Activated CD4-positive, alpha-beta memory T cell treated with anti-CD3 and anti-CD28 coated beads, Interleukin-2, amount 10 ng/mL, durations not matched to agents 7 days and 5 days (primary cell): ENCODE data around the gene PJVK. TPM values are rescaled to one million over a fixed set of nuclear protein-coding genes. Genes with fewer than 3 reads are reported as not detected.
"Not testable (repeated sequence)": the region's sequence is repeated elsewhere in the genome, so short reads cannot be mapped to it uniquely, and the experiment has no call there.

Experiments used
- CTCF ChIA-PET: fragments of 350-600 bp; sonication (Branson Sonifier 250); formaldehyde crosslinking; loops from one replicate; lab custom pipeline; 2021; ENCODE audit warnings: antibody characterized with exemption, inconsistent platforms; lab: Charles Lee
- POLR2A ChIA-PET: fragments of 350-600 bp; sonication (Branson Sonifier 250); formaldehyde crosslinking; loops from one replicate; lab custom pipeline; 2021; ENCODE audit warnings: antibody characterized with exemption; lab: Charles Lee
- DNase-seq: peaks from one replicate; pipeline ENCODE4 v3.0.0-alpha.2; 2020
- H3K27ac Mint-ChIP-seq: one replicate; pipeline ENCODE4 v1.8.0; 2021; ENCODE audit warnings: mild to moderate bottlenecking, mixed read lengths
- H3K27me3 Mint-ChIP-seq: one replicate; pipeline ENCODE4 v1.8.0; 2021; ENCODE audit warnings: mixed read lengths
- H3K36me3 Mint-ChIP-seq: one replicate; pipeline ENCODE4 v1.8.0; 2021; ENCODE audit warnings: low read depth, mixed read lengths
- H3K4me1 Mint-ChIP-seq: one replicate; pipeline ENCODE4 v1.8.0; 2021; ENCODE audit warnings: mixed read lengths
- H3K4me3 Mint-ChIP-seq: one replicate; pipeline ENCODE4 v1.8.0; 2021; ENCODE audit warnings: mild to moderate bottlenecking, mixed read lengths
- H3K9me3 Mint-ChIP-seq: one replicate; pipeline ENCODE4 v1.8.0; 2021; ENCODE audit warnings: mixed read lengths
- total RNA-seq, 2 experiments: library from RNA; stranded (reverse); gene quantifications; one replicate each; pipeline ENCODE4 v1.2.3, GENCODE V29; 2021

Gene PJVK
- total RNA-seq, 2 experiments from 2014 or later = 0.91 to 1.1 TPM

- H3K4me1 Mint-ChIP-seq = peaks cover 50% of the 10 kb centered on the region
- POLR2A ChIA-PET = interaction anchor here (1.6 to 1.7 kb wide), 2 partner anchors 11 to 21 kb away, joined by 3 to 4 read pairs; no protein-coding TSS in a partner anchor
- H3K27ac Mint-ChIP-seq = no peak overlapping the region
- CTCF ChIA-PET = interaction anchor here (0.6 to 10.1 kb wide), 4 partner anchors 10 to 33 kb away, joined by 3 to 342 read pairs (median 7); partner anchors contain the start of genes PJVK and PRKRA
- no peak for DNase-seq
- no peaks in the 10 kb centered on the region for H3K27me3 Mint-ChIP-seq
- no peak overlapping the region for H3K4me3 Mint-ChIP-seq
- H3K36me3 Mint-ChIP-seq = peaks cover 44% of the 10 kb centered on the region
- no peaks in the 10 kb centered on the region for H3K9me3 Mint-ChIP-seq
Measured at GRCh38 chr2:178417916-178418315, 33.3 kb upstream of the PJVK start.

- Mint-ChIP-seq H3K4me3 (no peak overlapping the region), H3K27me3 (no peaks in the 10 kb centered on the region), H3K9me3 (no peaks in the 10 kb centered on the region), H3K27ac (no peak overlapping the region), H3K4me1 (peaks cover 45% of the 10 kb centered on the region), H3K36me3 (peaks cover 46% of the 10 kb centered on the region)
- CTCF ChIA-PET = interaction anchor here (0.6 to 10.1 kb wide), 10 partner anchors 10 to 306 kb away, joined by 3 to 342 read pairs (median 6); partner anchors contain the start of genes PJVK, PRKRA and RBM45
- POLR2A ChIA-PET = interaction anchor here (1.4 to 1.6 kb wide), 2 partner anchors 11 to 33 kb away, joined by 3 to 6 read pairs; partner anchors contain the start of genes PJVK and PRKRA
- no peak for DNase-seq
Measured at GRCh38 chr2:178418426-178418825, 32.8 kb upstream of the PJVK start.

- Mint-ChIP-seq H3K27ac (no peak overlapping the region), H3K36me3 (peaks cover 52% of the 10 kb centered on the region), H3K27me3 (no peaks in the 10 kb centered on the region), H3K4me1 (peaks cover 45% of the 10 kb centered on the region), H3K9me3 (no peaks in the 10 kb centered on the region), H3K4me3 (no peak overlapping the region)
- DNase-seq = no peak
- ChIA-PET CTCF (interaction anchor here (1.0 to 10.1 kb wide), 10 partner anchors 9 to 309 kb away, joined by 3 to 342 read pairs (median 6); partner anchors contain the start of genes PJVK, PRKRA and RBM45), POLR2A (interaction anchor here (1.4 to 1.6 kb wide), 2 partner anchors 10 to 32 kb away, joined by 3 to 6 read pairs; partner anchors contain the start of genes PJVK and PRKRA)
Measured at GRCh38 chr2:178419123-178419522, 32.1 kb upstream of the PJVK start.

- ChIA-PET POLR2A (no interaction called here), CTCF (interaction anchor here (2.4 to 10.1 kb wide), 3 partner anchors 20 to 115 kb away, joined by 8 to 342 read pairs (median 16); partner anchors contain the start of genes PJVK and PRKRA)
- peaks cover 38% of the 10 kb centered on the region for H3K4me1 Mint-ChIP-seq
- peaks cover 2% of the 10 kb centered on the region for H3K9me3 Mint-ChIP-seq
- no peak for DNase-seq
- peaks cover 63% of the 10 kb centered on the region for H3K36me3 Mint-ChIP-seq
- H3K4me3 Mint-ChIP-seq = no peak overlapping the region
- no peaks in the 10 kb centered on the region for H3K27me3 Mint-ChIP-seq
- no peak overlapping the region for H3K27ac Mint-ChIP-seq
Measured at GRCh38 chr2:178420463-178420999, 30.6 kb upstream of the PJVK start.

GRCh38 chr2:178422097-178422496 lies 29.1 kb upstream of the PJVK start:
- no peak for DNase-seq
- no peaks in the 10 kb centered on the region for H3K27me3 Mint-ChIP-seq
- H3K27ac Mint-ChIP-seq = no peak overlapping the region
- peaks cover 7% of the 10 kb centered on the region for H3K9me3 Mint-ChIP-seq
- ChIA-PET POLR2A (no interaction called here), CTCF (no interaction called here)
- H3K4me3 Mint-ChIP-seq = no peak overlapping the region
- peaks cover 70% of the 10 kb centered on the region for H3K36me3 Mint-ChIP-seq
- H3K4me1 Mint-ChIP-seq = peaks cover 23% of the 10 kb centered on the region

GRCh38 chr2:178423746-178424145 lies 27.4 kb upstream of the PJVK start:
- not testable (repeated sequence) for H3K4me3 Mint-ChIP-seq, DNase-seq, H3K27ac Mint-ChIP-seq, H3K27me3 Mint-ChIP-seq, H3K9me3 Mint-ChIP-seq
- CTCF ChIA-PET = interaction anchor here (1.6 to 2.2 kb wide), 2 partner anchors 9 to 99 kb away, joined by 3 to 10 read pairs; no protein-coding TSS in a partner anchor
- Mint-ChIP-seq H3K36me3 (peaks cover 84% of the 10 kb centered on the region), H3K4me1 (peaks cover 15% of the 10 kb centered on the region)
- POLR2A ChIA-PET = interaction anchor here (0.8 kb wide), 1 partner anchor 9 kb away, joined by 3 read pairs; no protein-coding TSS in a partner anchor

GRCh38 chr2:178425255-178425827 lies 25.8 kb upstream of the PJVK start:
- Mint-ChIP-seq H3K36me3 (peaks cover 89% of the 10 kb centered on the region), H3K27me3 (no peaks in the 10 kb centered on the region)
- CTCF ChIA-PET = interaction anchor here (1.0 to 2.6 kb wide), 2 partner anchors 11 to 28 kb away, joined by 3 to 12 read pairs; no protein-coding TSS in a partner anchor

GRCh38 chr2:178426388-178426787 lies 24.8 kb upstream of the PJVK start:
- DNase-seq = no peak
- ChIA-PET CTCF (interaction anchor here (2.6 kb wide), 1 partner anchor 12 kb away, joined by 12 read pairs; no protein-coding TSS in a partner anchor), POLR2A (no interaction called here)
- peaks cover 7% of the 10 kb centered on the region for H3K9me3 Mint-ChIP-seq
- H3K36me3 Mint-ChIP-seq = peaks cover 90% of the 10 kb centered on the region
- H3K4me3 Mint-ChIP-seq = no peak overlapping the region
- H3K4me1 Mint-ChIP-seq = no peaks in the 10 kb centered on the region
- no peak overlapping the region for H3K27ac Mint-ChIP-seq
- H3K27me3 Mint-ChIP-seq = no peaks in the 10 kb centered on the region

More at GRCh38 chr2:178425255-178425827, 25.8 kb upstream of the PJVK start:
- Mint-ChIP-seq H3K4me3 (no peak overlapping the region), H3K27ac (no peak overlapping the region), H3K4me1 (peaks cover 5% of the 10 kb centered on the region), H3K9me3 (peaks cover 7% of the 10 kb centered on the region)
- POLR2A ChIA-PET = no interaction called here
- DNase-seq = no peak

GRCh38 chr2:178427458-178427857 lies 23.7 kb upstream of the PJVK start:
- Mint-ChIP-seq H3K9me3 (peaks cover 7% of the 10 kb centered on the region), H3K4me3 (no peak overlapping the region), H3K4me1 (no peaks in the 10 kb centered on the region), H3K36me3 (peaks cover 90% of the 10 kb centered on the region), H3K27ac (no peak overlapping the region), H3K27me3 (no peaks in the 10 kb centered on the region)
- ChIA-PET CTCF (interaction anchor here (1.5 to 2.6 kb wide), 2 partner anchors 9 to 13 kb away, joined by 6 to 12 read pairs; no protein-coding TSS in a partner anchor), POLR2A (no interaction called here)
- DNase-seq = no peak

GRCh38 chr2:178428396-178428806 lies 22.8 kb upstream of the PJVK start:
- POLR2A ChIA-PET = interaction anchor here (1.4 kb wide), 1 partner anchor 21 kb away, joined by 3 read pairs; no protein-coding TSS in a partner anchor
- DNase-seq = no peak
- Mint-ChIP-seq H3K4me3 (no peak overlapping the region), H3K27ac (no peak overlapping the region), H3K9me3 (peaks cover 7% of the 10 kb centered on the region), H3K27me3 (no peaks in the 10 kb centered on the region), H3K4me1 (no peaks in the 10 kb centered on the region), H3K36me3 (peaks cover 91% of the 10 kb centered on the region)
- CTCF ChIA-PET = interaction anchor here (1.5 to 2.2 kb wide), 2 partner anchors 10 to 14 kb away, joined by 6 to 12 read pairs; no protein-coding TSS in a partner anchor

GRCh38 chr2:178429336-178429735 lies 21.8 kb upstream of the PJVK start:
- POLR2A ChIA-PET = interaction anchor here (1.3 to 1.4 kb wide), 2 partner anchors 11 to 21 kb away, joined by 3 read pairs; no protein-coding TSS in a partner anchor
- H3K9me3 Mint-ChIP-seq = peaks cover 7% of the 10 kb centered on the region
- CTCF ChIA-PET = interaction anchor here (2.2 kb wide), 1 partner anchor 15 kb away, joined by 12 read pairs; no protein-coding TSS in a partner anchor
- H3K27ac Mint-ChIP-seq = no peak overlapping the region
- DNase-seq = no peak
- H3K4me3 Mint-ChIP-seq = no peak overlapping the region
- no peaks in the 10 kb centered on the region for H3K4me1 Mint-ChIP-seq
- no peaks in the 10 kb centered on the region for H3K27me3 Mint-ChIP-seq
- peaks cover 87% of the 10 kb centered on the region for H3K36me3 Mint-ChIP-seq

GRCh38 chr2:178436662-178437061 lies 14.5 kb upstream of the PJVK start:
- ChIA-PET CTCF (no interaction called here), POLR2A (interaction anchor here (1.2 to 1.5 kb wide), 2 partner anchors 13 to 22 kb away, joined by 3 to 4 read pairs; no protein-coding TSS in a partner anchor)
- Mint-ChIP-seq H3K9me3 (no peaks in the 10 kb centered on the region), H3K4me3 (no peak overlapping the region), H3K4me1 (no peaks in the 10 kb centered on the region), H3K27me3 (no peaks in the 10 kb centered on the region), H3K36me3 (peaks cover 57% of the 10 kb centered on the region), H3K27ac (no peak overlapping the region)
- no peak for DNase-seq
